Right lung (tissue), 5 donors: ENCODE measurements around the gene KRABD2. TPM values are rescaled to one million over a fixed set of nuclear protein-coding genes. Genes with fewer than 3 reads are reported as not detected.

Source experiments
- polyA plus RNA-seq, 5 donors: library from polyadenylated mRNA; unstranded; fragments of 120-200 nt; gene quantifications; one replicate each; pipeline versions ENCODE4 v1.2.1 to v1.2.3, GENCODE V29; 2013; ENCODE audit warnings: inconsistent platforms in 1 of 5, low replicate concordance in 1 of 5; ENCODE audit not compliant: insufficient read length in 5 of 5, insufficient read depth in 1 of 5

Gene KRABD2

Other genes starting within 250 kb of the KRABD2 start
- 10 to 100 TPM; 23.0 to 61.4 (median 37.7) TPM for gene PER1, start 224.3 kb downstream of the KRABD2 start, polyA plus RNA-seq
- gene VAMP2, start 213.8 kb downstream of the KRABD2 start, polyA plus RNA-seq, result 100 to 1,000 TPM in 3 of 5 donors, 10 to 100 TPM in 2; 82.8 to 114 (median 104) TPM
- 10 to 100 TPM; 15.7 to 22.5 (median 20.1) TPM for gene TMEM107, start 200.3 kb downstream of the KRABD2 start, polyA plus RNA-seq
- gene BORCS6, start 186.5 kb downstream of the KRABD2 start, polyA plus RNA-seq, result 1 to 10 TPM; 2.4 to 4.9 (median 3.0) TPM
- gene AURKB, start 166.1 kb downstream of the KRABD2 start, polyA plus RNA-seq, result 10 to 100 TPM; 25.4 to 47.8 (median 35.6) TPM
- gene CTC1, start 128.6 kb downstream of the KRABD2 start, polyA plus RNA-seq, result 10 to 100 TPM; 22.9 to 39.4 (median 29.5) TPM
- gene PFAS, start 127.4 kb downstream of the KRABD2 start, polyA plus RNA-seq, result 10 to 100 TPM; 27.5 to 44.1 (median 37.1) TPM
- 10 to 100 TPM; 21.1 to 34.5 (median 28.4) TPM for gene RANGRF, start 88.0 kb downstream of the KRABD2 start, polyA plus RNA-seq
- 1 to 10 TPM; 2.7 to 4.6 (median 3.6) TPM for gene SLC25A35, start 81.3 kb downstream of the KRABD2 start, polyA plus RNA-seq
- gene ARHGEF15, start 66.5 kb downstream of the KRABD2 start, polyA plus RNA-seq, result 10 to 100 TPM; 28.7 to 45.2 (median 34.9) TPM
- not detected for gene ODF4, start 36.9 kb downstream of the KRABD2 start, polyA plus RNA-seq
- 1,000 to 10,000 TPM; 3,093 to 4,232 (median 3,272) TPM for gene RPL26, start 6.5 kb upstream of the KRABD2 start, polyA plus RNA-seq
- under 1 TPM in 4 of 5 donors, not detected in 1; 0.05 to 0.07 (median 0.06) TPM for gene RNF222, start 21.1 kb upstream of the KRABD2 start, polyA plus RNA-seq
- 10 to 100 TPM; 58.3 to 85.4 (median 73.4) TPM for gene NDEL1, start 59.2 kb upstream of the KRABD2 start, polyA plus RNA-seq